Activated T-cell treated with anti-CD3 and anti-CD28 coated beads, Interleukin-2, amount 50 U/mL, for 24 hours (primary cell): ENCODE measurements around the gene PSMC4.
"Not testable (repeated sequence)": the region's sequence is repeated elsewhere in the genome, so short reads cannot be mapped to it uniquely, and the experiment has no call there.

Source experiments
- DNase-seq: peaks from one replicate; pipeline ENCODE4 v3.0.0-alpha.2; 2020
- H3K27ac Mint-ChIP-seq: 2 replicates; pipeline ENCODE4 v1.8.0; 2020; ENCODE audit warnings: mild to moderate bottlenecking, mixed read lengths
- H3K27me3 Mint-ChIP-seq: 2 replicates; pipeline ENCODE4 v1.8.0; 2020; ENCODE audit warnings: mixed read lengths
- H3K36me3 Mint-ChIP-seq: 2 replicates; pipeline ENCODE4 v1.8.0; 2020; ENCODE audit warnings: low read depth, mixed read lengths
- H3K4me1 Mint-ChIP-seq: 2 replicates; pipeline ENCODE4 v1.8.0; 2020; ENCODE audit warnings: low read depth, mixed read lengths
- H3K4me3 Mint-ChIP-seq: 2 replicates; pipeline ENCODE4 v1.8.0; 2020; ENCODE audit warnings: mild to moderate bottlenecking, moderate library complexity, mixed read lengths
- H3K9me3 Mint-ChIP-seq: 2 replicates; pipeline ENCODE4 v1.8.0; 2020; ENCODE audit warnings: mixed read lengths

The PSMC4 gene

GRCh38 chr19:39937787-39938186 is 33.2 kb upstream of the PSMC4 start:
- Mint-ChIP-seq H3K27ac (peak overlapping the region; percentile 92), H3K4me1 (peaks cover 78% of the 10 kb centered on the region), H3K9me3 (peaks cover 5% of the 10 kb centered on the region), H3K4me3 (no peak overlapping the region), H3K36me3 (peaks cover 3% of the 10 kb centered on the region), H3K27me3 (no peaks in the 10 kb centered on the region)
- DNase-seq: no peak

GRCh38 chr19:39939556-39939955 is 31.4 kb upstream of the PSMC4 start:
- Mint-ChIP-seq H3K27me3 (no peaks in the 10 kb centered on the region), H3K4me3 (no peak overlapping the region)

GRCh38 chr19:39940221-39940833 is 30.6 kb upstream of the PSMC4 start:
- Mint-ChIP-seq H3K27me3 (no peaks in the 10 kb centered on the region), H3K36me3 (peaks cover 3% of the 10 kb centered on the region), H3K4me3 (no peak overlapping the region), H3K27ac (peak overlapping the region; percentile 13), H3K9me3 (peaks cover 5% of the 10 kb centered on the region), H3K4me1 (peaks cover 81% of the 10 kb centered on the region)
- DNase-seq: no peak

More at GRCh38 chr19:39939556-39939955, 31.4 kb upstream of the PSMC4 start:
- DNase-seq: no peak
- peaks cover 81% of the 10 kb centered on the region for H3K4me1 Mint-ChIP-seq
- H3K9me3 Mint-ChIP-seq: peaks cover 5% of the 10 kb centered on the region
- H3K27ac Mint-ChIP-seq: no peak overlapping the region
- peaks cover 3% of the 10 kb centered on the region for H3K36me3 Mint-ChIP-seq

GRCh38 chr19:39941151-39941550 is 29.8 kb upstream of the PSMC4 start:
- Mint-ChIP-seq H3K27me3 (no peaks in the 10 kb centered on the region), H3K27ac (peak overlapping the region; percentile 83), H3K9me3 (peaks cover 5% of the 10 kb centered on the region), H3K36me3 (peaks cover 3% of the 10 kb centered on the region), H3K4me1 (peaks cover 79% of the 10 kb centered on the region), H3K4me3 (peak overlapping the region; percentile 62)
- no peak for DNase-seq

- H3K27me3 Mint-ChIP-seq: no peaks in the 10 kb centered on the region
Observed at GRCh38 chr19:39941615-39942365, 29.2 kb upstream of the PSMC4 start.

GRCh38 chr19:39942366-39942730 is 28.6 kb upstream of the PSMC4 start:
- H3K36me3 Mint-ChIP-seq: peaks cover 3% of the 10 kb centered on the region
- H3K27me3 Mint-ChIP-seq: no peaks in the 10 kb centered on the region
- peak overlapping the region; percentile 62 for H3K4me3 Mint-ChIP-seq
- no peak for DNase-seq
- H3K9me3 Mint-ChIP-seq: peaks cover 5% of the 10 kb centered on the region
- H3K27ac Mint-ChIP-seq: peak overlapping the region; percentile 83
- H3K4me1 Mint-ChIP-seq: peaks cover 74% of the 10 kb centered on the region

More at GRCh38 chr19:39941615-39942365, 29.2 kb upstream of the PSMC4 start:
- H3K27ac Mint-ChIP-seq: peak overlapping the region; percentile 83
- peaks cover 3% of the 10 kb centered on the region for H3K36me3 Mint-ChIP-seq
- DNase-seq: no peak
- peak overlapping the region; percentile 62 for H3K4me3 Mint-ChIP-seq
- peaks cover 5% of the 10 kb centered on the region for H3K9me3 Mint-ChIP-seq
- H3K4me1 Mint-ChIP-seq: peaks cover 76% of the 10 kb centered on the region

- peak overlapping the region; percentile 70 for H3K27ac Mint-ChIP-seq
Observed at GRCh38 chr19:39943586-39943985, 27.4 kb upstream of the PSMC4 start.

GRCh38 chr19:39946532-39946931 is 24.4 kb upstream of the PSMC4 start:
- Mint-ChIP-seq H3K4me1 (peaks cover 87% of the 10 kb centered on the region), H3K27me3 (no peaks in the 10 kb centered on the region), H3K4me3 (no peak overlapping the region), H3K27ac (no peak overlapping the region), H3K36me3 (peaks cover 14% of the 10 kb centered on the region), H3K9me3 (peaks cover 5% of the 10 kb centered on the region)
- no peak for DNase-seq

More at GRCh38 chr19:39943586-39943985, 27.4 kb upstream of the PSMC4 start:
- Mint-ChIP-seq H3K36me3 (peaks cover 10% of the 10 kb centered on the region), H3K27me3 (no peaks in the 10 kb centered on the region), H3K4me1 (peaks cover 78% of the 10 kb centered on the region), H3K9me3 (peaks cover 6% of the 10 kb centered on the region), H3K4me3 (no peak overlapping the region)
- no peak for DNase-seq

- H3K36me3 Mint-ChIP-seq: peaks cover 14% of the 10 kb centered on the region
- no peaks in the 10 kb centered on the region for H3K27me3 Mint-ChIP-seq
- H3K27ac Mint-ChIP-seq: peak overlapping the region; percentile 86
Observed at GRCh38 chr19:39949026-39949747, 21.8 kb upstream of the PSMC4 start.

GRCh38 chr19:39951065-39951650 is 19.8 kb upstream of the PSMC4 start:
- Mint-ChIP-seq H3K27me3 (no peaks in the 10 kb centered on the region), H3K4me1 (peaks cover 81% of the 10 kb centered on the region)
- DNase-seq: peak; percentile 27

More at GRCh38 chr19:39949026-39949747, 21.8 kb upstream of the PSMC4 start:
- peaks cover 5% of the 10 kb centered on the region for H3K9me3 Mint-ChIP-seq
- peak; percentile 29 for DNase-seq
- no peak overlapping the region for H3K4me3 Mint-ChIP-seq
- H3K4me1 Mint-ChIP-seq: peaks cover 90% of the 10 kb centered on the region

GRCh38 chr19:39951686-39952085 is 19.3 kb upstream of the PSMC4 start:
- H3K4me1 Mint-ChIP-seq: peaks cover 80% of the 10 kb centered on the region
- DNase-seq: peak; percentile 27
- H3K4me3 Mint-ChIP-seq: peak overlapping the region; percentile 25
- peaks cover 14% of the 10 kb centered on the region for H3K36me3 Mint-ChIP-seq
- H3K27me3 Mint-ChIP-seq: no peaks in the 10 kb centered on the region
- peak overlapping the region; percentile 63 for H3K27ac Mint-ChIP-seq
- H3K9me3 Mint-ChIP-seq: peaks cover 5% of the 10 kb centered on the region

More at GRCh38 chr19:39951065-39951650, 19.8 kb upstream of the PSMC4 start:
- peaks cover 14% of the 10 kb centered on the region for H3K36me3 Mint-ChIP-seq
- peaks cover 5% of the 10 kb centered on the region for H3K9me3 Mint-ChIP-seq
- no peak overlapping the region for H3K4me3 Mint-ChIP-seq
- H3K27ac Mint-ChIP-seq: peak overlapping the region; percentile 87

- Mint-ChIP-seq H3K27ac (peak overlapping the region; percentile 78), H3K4me1 (peaks cover 71% of the 10 kb centered on the region), H3K27me3 (no peaks in the 10 kb centered on the region), H3K9me3 (no peaks in the 10 kb centered on the region), H3K4me3 (peak overlapping the region; percentile 64), H3K36me3 (peaks cover 6% of the 10 kb centered on the region)
- peak; percentile 35 for DNase-seq
Observed at GRCh38 chr19:39953915-39954314, 17.1 kb upstream of the PSMC4 start.

- H3K9me3 Mint-ChIP-seq: not testable (repeated sequence)
- H3K4me1 Mint-ChIP-seq: peaks cover 52% of the 10 kb centered on the region
Observed at GRCh38 chr19:39957886-39958285, 13.1 kb upstream of the PSMC4 start.

GRCh38 chr19:39958942-39959341 is 12.0 kb upstream of the PSMC4 start:
- H3K36me3 Mint-ChIP-seq, H3K27me3 Mint-ChIP-seq, H3K9me3 Mint-ChIP-seq, DNase-seq: not testable (repeated sequence)
- Mint-ChIP-seq H3K27ac (peak overlapping the region; percentile 88), H3K4me3 (peak overlapping the region; percentile 60), H3K4me1 (peaks cover 50% of the 10 kb centered on the region)

More at GRCh38 chr19:39957886-39958285, 13.1 kb upstream of the PSMC4 start:
- not testable (repeated sequence) for H3K36me3 Mint-ChIP-seq, H3K27me3 Mint-ChIP-seq, H3K4me3 Mint-ChIP-seq
- peak; percentile 27 for DNase-seq
- peak overlapping the region; percentile 72 for H3K27ac Mint-ChIP-seq
